ENCODE results near the gene PINK1.

The PINK1 gene

DNA sequence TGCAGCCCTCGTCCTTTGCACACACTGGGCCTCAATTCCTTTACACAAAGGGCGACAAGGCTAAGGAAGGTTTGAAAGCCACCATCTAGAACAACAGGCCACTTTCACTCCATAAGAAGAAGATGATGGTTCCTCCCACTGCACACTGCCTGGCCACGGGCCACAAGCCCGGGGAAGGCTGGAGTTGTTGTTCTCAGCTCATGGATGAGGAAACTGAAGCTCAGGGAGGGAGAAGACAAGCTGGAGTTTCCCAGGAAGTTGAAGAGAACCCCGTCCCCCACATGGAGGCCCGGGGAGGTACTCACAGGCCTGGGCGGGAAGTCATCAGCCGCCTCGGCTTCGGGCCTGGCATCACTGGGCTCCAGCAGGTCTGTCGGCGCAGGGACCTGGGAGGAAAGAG is 52.5 kb downstream of the PINK1 start:
- H3K4me1 ChIP-seq (ENCODE audit: control insufficient read depth, insufficient read depth, low read length): no peaks in the 10 kb centered on the region
- no peak overlapping the region for H3K4me3 ChIP-seq (ENCODE audit: insufficient read depth, low read depth, low read length)
- H3K36me3 ChIP-seq (ENCODE audit: control insufficient read depth, insufficient read depth, low read length): no peaks in the 10 kb centered on the region
- no peaks in the 10 kb centered on the region for H3K9me3 ChIP-seq (ENCODE audit: control insufficient read depth, low read length)
- H3K27me3 ChIP-seq (ENCODE audit: control insufficient read depth, insufficient read depth, low read length, poor library complexity, severe bottlenecking): no peaks in the 10 kb centered on the region
- no peak overlapping the region for H3K27ac ChIP-seq (ENCODE audit: insufficient read depth, low read depth, low read length, poor library complexity, severe bottlenecking)
- 87 to 91% methylated on average over 12 of the region's 12 CpGs for WGBS, 2 experiments

DNA sequence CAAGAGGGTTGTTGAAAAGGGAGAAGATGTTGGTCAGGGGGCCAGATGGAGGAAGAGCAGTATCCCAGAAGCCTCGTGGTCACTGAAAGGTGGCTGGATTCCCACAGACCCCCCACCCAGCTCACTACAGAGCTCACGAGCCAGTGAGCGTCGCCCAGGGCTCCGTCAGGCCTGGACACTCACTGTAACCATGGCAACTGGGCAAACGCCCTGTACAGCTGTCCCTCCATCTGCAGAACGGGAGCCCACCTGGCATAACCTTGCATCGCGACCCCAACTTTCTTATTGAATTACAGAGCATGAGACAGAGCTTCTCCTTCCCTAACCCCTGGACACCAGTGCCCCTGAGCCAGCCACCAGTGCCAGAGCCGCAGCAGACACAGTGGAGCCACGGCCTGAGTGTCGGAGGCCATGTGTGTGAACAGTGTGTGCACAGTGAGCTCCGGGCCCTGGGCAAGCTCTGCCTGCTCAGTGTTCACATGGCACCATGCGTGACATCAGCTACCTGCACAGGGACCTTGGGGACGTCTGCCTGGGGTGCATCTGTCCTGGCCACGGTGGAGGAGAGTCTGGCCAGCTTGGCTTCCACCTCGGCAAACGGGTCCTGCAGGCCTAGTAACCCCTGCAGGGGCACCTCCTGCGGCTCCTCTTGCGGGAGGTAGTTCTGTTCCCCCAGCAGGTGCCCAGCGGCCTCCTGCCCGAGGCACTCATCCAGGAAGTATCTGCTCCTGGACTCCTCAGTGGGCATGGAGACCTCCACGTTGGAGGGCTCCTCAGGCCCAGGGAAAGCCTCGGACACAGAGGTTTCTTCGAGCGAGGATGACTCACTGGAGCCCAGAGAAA is 53.8 kb downstream of the PINK1 start:
- no peak overlapping the region for H3K4me3 ChIP-seq (ENCODE audit: insufficient read depth, low read depth, low read length)
- no peaks in the 10 kb centered on the region for H3K36me3 ChIP-seq (ENCODE audit: control insufficient read depth, insufficient read depth, low read length)
- no peaks in the 10 kb centered on the region for H3K9me3 ChIP-seq (ENCODE audit: control insufficient read depth, low read length)
- H3K27ac ChIP-seq (ENCODE audit: insufficient read depth, low read depth, low read length, poor library complexity, severe bottlenecking): no peak overlapping the region
- WGBS, 2 experiments: 91 to 93% methylated on average over 26 of the region's 26 CpGs
- no peaks in the 10 kb centered on the region for H3K27me3 ChIP-seq (ENCODE audit: control insufficient read depth, insufficient read depth, low read length, poor library complexity, severe bottlenecking)
- H3K4me1 ChIP-seq (ENCODE audit: control insufficient read depth, insufficient read depth, low read length): no peaks in the 10 kb centered on the region

DNA sequence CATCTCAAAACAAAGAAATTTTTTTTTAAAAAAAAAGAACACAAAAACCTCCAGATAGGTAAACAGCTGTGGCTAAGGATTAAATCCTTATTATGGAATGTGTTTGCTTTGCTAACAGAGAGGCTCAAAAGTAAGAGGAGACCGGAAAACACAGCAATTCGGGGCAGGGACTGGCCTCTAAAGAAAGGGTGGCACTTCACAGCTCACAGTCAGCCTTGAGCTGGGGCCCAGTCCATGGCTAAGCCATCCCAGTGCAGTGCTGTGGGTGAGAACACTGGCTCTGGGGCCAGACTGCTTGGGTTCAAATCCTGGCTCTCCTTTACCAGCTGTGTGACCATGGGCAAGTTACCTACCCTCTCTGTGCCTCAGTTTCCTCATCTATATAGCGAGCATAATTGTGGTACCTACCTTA is 56.4 kb downstream of the PINK1 start:
- Histone ChIP-seq H3K36me3 (ENCODE audit: control insufficient read depth, insufficient read depth, low read length) (no peaks in the 10 kb centered on the region), H3K4me1 (ENCODE audit: control insufficient read depth, insufficient read depth, low read length) (no peaks in the 10 kb centered on the region), H3K9me3 (ENCODE audit: control insufficient read depth, low read length) (no peaks in the 10 kb centered on the region), H3K27ac (ENCODE audit: insufficient read depth, low read depth, low read length, poor library complexity, severe bottlenecking) (no peak overlapping the region), H3K4me3 (ENCODE audit: insufficient read depth, low read depth, low read length) (no peak overlapping the region), H3K27me3 (ENCODE audit: control insufficient read depth, insufficient read depth, low read length, poor library complexity, severe bottlenecking) (no peaks in the 10 kb centered on the region)
- 93 to 96% methylated on average over 3 of the region's 3 CpGs for WGBS, 2 experiments

DNA sequence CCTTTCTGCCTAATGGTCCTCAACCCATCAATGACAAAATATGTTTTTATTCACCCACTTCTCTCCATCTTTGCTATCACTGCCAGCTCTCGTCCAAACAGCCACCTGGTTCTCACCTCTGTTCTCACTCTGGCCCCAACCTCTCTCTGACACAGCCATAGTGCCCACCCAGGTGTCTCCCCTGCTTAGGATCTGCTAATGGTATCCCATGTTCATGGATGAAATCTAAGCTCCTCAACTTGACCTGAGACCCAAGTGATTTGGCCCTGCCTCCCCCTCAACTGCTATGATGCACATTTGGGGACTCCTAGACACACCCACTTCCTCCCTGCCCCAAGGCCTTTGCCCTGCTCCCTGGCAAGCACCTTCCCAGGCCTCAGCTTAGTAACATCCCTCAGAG is 58.6 kb downstream of the PINK1 start:
- 93 to 94% methylated on average over 1 of the region's 1 CpG for WGBS, 2 experiments
- Histone ChIP-seq H3K4me1 (ENCODE audit: control insufficient read depth, insufficient read depth, low read length) (no peaks in the 10 kb centered on the region), H3K36me3 (ENCODE audit: control insufficient read depth, insufficient read depth, low read length) (no peaks in the 10 kb centered on the region), H3K4me3 (ENCODE audit: insufficient read depth, low read depth, low read length) (no peak overlapping the region), H3K27ac (ENCODE audit: insufficient read depth, low read depth, low read length, poor library complexity, severe bottlenecking) (no peak overlapping the region), H3K27me3 (ENCODE audit: control insufficient read depth, insufficient read depth, low read length, poor library complexity, severe bottlenecking) (no peaks in the 10 kb centered on the region), H3K9me3 (ENCODE audit: control insufficient read depth, low read length) (no peaks in the 10 kb centered on the region)

DNA sequence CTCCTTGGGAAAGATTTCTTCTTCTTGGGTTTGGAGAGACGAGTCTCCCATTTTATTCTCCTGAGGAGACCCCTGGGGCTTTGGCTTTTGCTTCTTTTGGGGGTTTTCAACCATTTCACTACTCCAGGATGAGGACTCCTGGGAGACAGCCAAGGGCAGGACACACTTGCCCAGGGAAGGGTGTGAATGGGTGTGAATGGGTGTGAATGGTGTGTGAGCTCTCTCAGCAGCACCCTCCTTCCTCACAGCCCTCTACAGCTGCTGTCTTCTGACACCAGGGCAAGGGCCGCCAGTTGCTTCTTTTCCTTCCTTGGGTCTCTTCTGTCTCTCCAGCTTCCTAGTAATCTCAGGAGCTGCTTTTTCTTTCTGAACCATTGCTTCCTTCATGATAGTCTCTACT is 60.4 kb downstream of the PINK1 start:
- H3K27me3 ChIP-seq (ENCODE audit: control insufficient read depth, insufficient read depth, low read length, poor library complexity, severe bottlenecking): no peaks in the 10 kb centered on the region
- H3K9me3 ChIP-seq (ENCODE audit: control insufficient read depth, low read length): no peaks in the 10 kb centered on the region
- no peaks in the 10 kb centered on the region for H3K36me3 ChIP-seq (ENCODE audit: control insufficient read depth, insufficient read depth, low read length)
- H3K27ac ChIP-seq (ENCODE audit: insufficient read depth, low read depth, low read length, poor library complexity, severe bottlenecking): no peak overlapping the region
- H3K4me3 ChIP-seq (ENCODE audit: insufficient read depth, low read depth, low read length): no peak overlapping the region
- 87 to 90% methylated on average over 2 of the region's 2 CpGs for WGBS, 2 experiments
- H3K4me1 ChIP-seq (ENCODE audit: control insufficient read depth, insufficient read depth, low read length): no peaks in the 10 kb centered on the region

DNA sequence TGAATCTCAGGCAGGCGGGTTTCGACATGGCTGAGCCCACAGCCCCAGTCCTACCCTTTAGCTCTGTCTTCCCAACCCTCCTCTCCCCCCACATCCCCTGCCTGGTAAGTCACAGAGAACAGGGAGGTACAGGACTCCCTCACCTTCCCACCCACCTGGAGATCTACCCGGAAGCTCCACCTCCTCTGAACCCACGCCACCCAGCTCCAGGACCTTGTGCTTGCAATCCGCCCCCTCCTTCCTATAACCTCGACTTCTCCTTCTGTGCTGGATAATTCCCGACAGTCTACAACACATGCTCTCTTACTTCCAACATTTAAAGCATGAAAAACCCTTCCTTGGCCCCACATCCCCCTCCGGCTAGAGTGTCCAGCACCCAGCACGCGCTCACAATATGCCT is 62.3 kb downstream of the PINK1 start:
- no peaks in the 10 kb centered on the region for H3K9me3 ChIP-seq (ENCODE audit: control insufficient read depth, low read length)
- H3K4me3 ChIP-seq (ENCODE audit: insufficient read depth, low read depth, low read length): no peak overlapping the region
- H3K27ac ChIP-seq (ENCODE audit: insufficient read depth, low read depth, low read length, poor library complexity, severe bottlenecking): no peak overlapping the region
- H3K4me1 ChIP-seq (ENCODE audit: control insufficient read depth, insufficient read depth, low read length): no peaks in the 10 kb centered on the region
- H3K36me3 ChIP-seq (ENCODE audit: control insufficient read depth, insufficient read depth, low read length): no peaks in the 10 kb centered on the region
- WGBS, 2 experiments: 92 to 95% methylated on average over 10 of the region's 10 CpGs
- H3K27me3 ChIP-seq (ENCODE audit: control insufficient read depth, insufficient read depth, low read length, poor library complexity, severe bottlenecking): no peaks in the 10 kb centered on the region

DNA sequence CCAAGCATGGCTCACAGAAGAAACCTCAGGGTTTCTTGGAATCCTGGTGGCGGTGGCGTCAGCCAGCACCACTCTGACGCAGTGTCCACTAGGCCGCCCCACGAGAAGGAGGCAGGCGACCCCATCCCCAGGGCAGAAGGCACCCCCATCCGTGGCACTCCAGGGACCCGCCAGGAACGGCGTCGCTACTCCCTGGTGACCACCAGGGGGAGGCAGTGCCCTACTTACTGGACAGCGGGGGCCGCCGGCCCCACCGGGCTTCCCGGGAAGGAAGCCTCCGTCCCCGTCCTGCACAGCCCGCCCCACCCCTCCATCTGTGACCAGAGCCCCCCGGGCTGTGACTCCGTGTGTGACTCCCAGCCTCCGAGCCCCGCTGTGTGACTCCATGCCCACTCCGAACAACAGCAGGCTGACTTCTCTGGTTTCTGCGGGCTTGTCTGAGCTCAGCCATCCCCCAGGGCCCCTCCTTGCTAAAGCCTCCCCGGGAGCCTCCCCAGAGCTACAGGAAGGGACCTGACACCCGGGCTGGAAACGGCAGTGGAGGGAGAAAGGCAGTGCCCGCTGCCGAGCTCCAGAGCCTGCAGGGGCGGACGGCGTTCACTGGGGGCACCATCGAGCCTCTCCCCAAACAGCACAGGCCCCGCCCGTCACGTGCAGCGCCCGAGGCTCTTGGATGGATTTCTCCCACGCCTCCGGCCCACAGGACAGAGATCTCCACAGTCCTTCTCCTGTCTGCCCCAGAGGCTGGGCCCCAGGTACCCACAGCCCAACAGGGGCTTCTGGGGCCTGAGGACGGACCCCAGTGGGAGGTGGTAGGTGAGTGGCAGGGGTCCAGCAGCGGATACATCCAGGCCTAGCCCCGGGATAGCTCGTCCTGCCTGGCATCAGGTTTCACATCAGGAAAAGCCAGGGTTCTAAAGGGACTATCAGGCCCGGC is 63.4 kb downstream of the PINK1 start:
- peak overlapping the region; percentile 82 for H3K27ac ChIP-seq (ENCODE audit: insufficient read depth, low read depth, low read length, poor library complexity, severe bottlenecking)
- no peaks in the 10 kb centered on the region for H3K4me1 ChIP-seq (ENCODE audit: control insufficient read depth, insufficient read depth, low read length)
- 1% methylated on average over 46 of the region's 46 CpGs for WGBS, 2 experiments
- H3K4me3 ChIP-seq (ENCODE audit: insufficient read depth, low read depth, low read length): peak overlapping the region; percentile 53
- no peaks in the 10 kb centered on the region for H3K27me3 ChIP-seq (ENCODE audit: control insufficient read depth, insufficient read depth, low read length, poor library complexity, severe bottlenecking)
- H3K36me3 ChIP-seq (ENCODE audit: control insufficient read depth, insufficient read depth, low read length): no peaks in the 10 kb centered on the region
- H3K9me3 ChIP-seq (ENCODE audit: control insufficient read depth, low read length): no peaks in the 10 kb centered on the region

DNA sequence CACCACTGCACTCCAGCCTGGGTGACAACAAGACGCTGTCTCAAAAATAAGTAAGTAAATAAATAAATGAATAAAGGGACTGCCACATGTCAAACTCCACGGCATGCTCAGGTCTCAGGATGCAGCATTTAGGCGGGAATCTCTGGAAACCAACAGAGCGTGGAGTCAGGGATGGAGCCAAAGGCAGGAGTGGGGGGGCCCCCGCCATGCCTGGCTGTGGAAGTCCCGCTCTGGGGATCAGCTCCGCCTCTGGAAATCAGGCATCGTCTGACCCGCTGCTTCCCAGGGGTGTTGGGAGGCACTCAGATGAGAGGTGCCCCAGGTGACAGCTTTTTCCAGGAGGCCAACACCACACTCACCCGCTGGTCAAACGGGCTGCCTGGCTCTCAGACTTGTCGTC is 64.3 kb downstream of the PINK1 start:
- no peaks in the 10 kb centered on the region for H3K36me3 ChIP-seq (ENCODE audit: control insufficient read depth, insufficient read depth, low read length)
- 86 to 90% methylated on average over 12 of the region's 12 CpGs for WGBS, 2 experiments
- no peaks in the 10 kb centered on the region for H3K9me3 ChIP-seq (ENCODE audit: control insufficient read depth, low read length)
- H3K27ac ChIP-seq (ENCODE audit: insufficient read depth, low read depth, low read length, poor library complexity, severe bottlenecking): no peak overlapping the region
- no peak overlapping the region for H3K4me3 ChIP-seq (ENCODE audit: insufficient read depth, low read depth, low read length)
- no peaks in the 10 kb centered on the region for H3K4me1 ChIP-seq (ENCODE audit: control insufficient read depth, insufficient read depth, low read length)
- H3K27me3 ChIP-seq (ENCODE audit: control insufficient read depth, insufficient read depth, low read length, poor library complexity, severe bottlenecking): no peaks in the 10 kb centered on the region

DNA sequence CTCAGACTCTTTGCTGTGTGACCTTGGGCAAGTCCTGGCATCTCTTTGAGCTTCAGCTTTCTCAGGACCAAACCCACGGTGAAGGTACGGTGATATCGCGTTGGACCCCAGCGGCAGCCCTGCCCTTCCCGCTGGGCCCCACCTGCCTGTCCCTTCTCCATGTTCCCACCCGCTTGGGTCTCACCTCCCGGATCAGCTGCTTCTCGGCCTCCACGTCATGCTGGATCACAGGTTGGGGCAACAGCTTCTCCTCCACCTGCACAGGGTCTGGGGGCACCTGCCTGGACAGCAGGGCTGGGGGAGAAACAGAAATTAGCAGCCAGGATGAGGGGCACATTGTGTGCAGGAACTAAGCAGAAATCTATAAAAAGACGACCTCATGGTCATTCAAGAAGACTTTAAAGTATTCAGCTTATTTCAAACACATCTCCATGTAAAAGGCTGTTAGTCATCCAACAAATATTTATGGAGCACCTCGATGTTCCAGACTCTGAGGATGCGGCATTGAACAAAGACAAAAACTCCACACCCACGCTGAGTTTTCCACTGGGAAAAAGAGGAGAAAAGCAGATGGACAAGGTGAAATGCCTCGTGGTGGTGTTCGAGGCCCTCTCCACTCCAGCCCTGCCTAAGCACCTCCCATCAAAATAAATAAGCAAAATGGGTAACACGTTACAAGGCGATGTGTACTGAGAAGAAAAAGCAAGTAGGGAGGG is 65.1 kb downstream of the PINK1 start:
- H3K4me1 ChIP-seq (ENCODE audit: control insufficient read depth, insufficient read depth, low read length): no peaks in the 10 kb centered on the region
- no peaks in the 10 kb centered on the region for H3K36me3 ChIP-seq (ENCODE audit: control insufficient read depth, insufficient read depth, low read length)
- H3K27me3 ChIP-seq (ENCODE audit: control insufficient read depth, insufficient read depth, low read length, poor library complexity, severe bottlenecking): no peaks in the 10 kb centered on the region
- 88% methylated on average over 16 to 18 of the region's 18 CpGs for WGBS, 2 experiments
- no peaks in the 10 kb centered on the region for H3K9me3 ChIP-seq (ENCODE audit: control insufficient read depth, low read length)
- H3K27ac ChIP-seq (ENCODE audit: insufficient read depth, low read depth, low read length, poor library complexity, severe bottlenecking): no peak overlapping the region
- H3K4me3 ChIP-seq (ENCODE audit: insufficient read depth, low read depth, low read length): no peak overlapping the region

DNA sequence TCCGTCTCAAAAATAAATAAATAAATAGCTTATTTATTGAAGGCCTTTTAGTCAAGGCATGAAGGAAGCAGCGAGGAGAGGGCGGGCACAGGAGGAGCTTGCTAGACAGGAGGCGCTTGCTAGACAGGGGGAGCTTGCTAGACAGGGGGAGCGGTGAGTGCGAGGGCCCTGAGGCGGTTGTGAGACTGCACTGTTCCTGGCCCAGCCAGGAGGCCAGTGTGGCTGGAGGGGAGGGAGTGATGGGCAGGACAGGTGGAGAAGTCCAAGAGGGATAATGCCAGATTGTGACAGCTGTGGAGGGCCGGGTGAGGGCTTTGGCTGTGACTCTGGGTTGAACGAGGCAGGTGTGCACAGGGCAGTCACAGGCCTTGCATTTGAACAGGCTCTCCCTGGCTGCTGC is 66.3 kb downstream of the PINK1 start:
- Histone ChIP-seq H3K4me3 (ENCODE audit: insufficient read depth, low read depth, low read length) (no peak overlapping the region), H3K36me3 (ENCODE audit: control insufficient read depth, insufficient read depth, low read length) (no peaks in the 10 kb centered on the region), H3K27me3 (ENCODE audit: control insufficient read depth, insufficient read depth, low read length, poor library complexity, severe bottlenecking) (no peaks in the 10 kb centered on the region), H3K27ac (ENCODE audit: insufficient read depth, low read depth, low read length, poor library complexity, severe bottlenecking) (no peak overlapping the region), H3K4me1 (ENCODE audit: control insufficient read depth, insufficient read depth, low read length) (no peaks in the 10 kb centered on the region), H3K9me3 (ENCODE audit: control insufficient read depth, low read length) (no peaks in the 10 kb centered on the region)
- 94% methylated on average over 8 to 9 of the region's 9 CpGs for WGBS, 2 experiments

All from ectodermal cell (in vitro differentiated cells).